HG02981 (cell line): ENCODE data around the gene LURAP1L.

Experiments used
- ATAC-seq: cut with Tn5 transposase; IDR thresholded peaks from one replicate; pipeline ENCODE4 v1.9.1; 2021; ENCODE audit warnings: mild to moderate bottlenecking, moderate library complexity; ENCODE audit not compliant: unreplicated experiment

Gene LURAP1L, protein sequence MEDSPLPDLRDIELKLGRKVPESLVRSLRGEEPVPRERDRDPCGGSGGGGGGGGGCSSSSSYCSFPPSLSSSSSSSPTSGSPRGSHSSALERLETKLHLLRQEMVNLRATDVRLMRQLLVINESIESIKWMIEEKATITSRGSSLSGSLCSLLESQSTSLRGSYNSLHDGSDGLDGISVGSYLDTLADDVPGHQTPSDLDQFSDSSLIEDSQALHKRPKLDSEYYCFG

DNA sequence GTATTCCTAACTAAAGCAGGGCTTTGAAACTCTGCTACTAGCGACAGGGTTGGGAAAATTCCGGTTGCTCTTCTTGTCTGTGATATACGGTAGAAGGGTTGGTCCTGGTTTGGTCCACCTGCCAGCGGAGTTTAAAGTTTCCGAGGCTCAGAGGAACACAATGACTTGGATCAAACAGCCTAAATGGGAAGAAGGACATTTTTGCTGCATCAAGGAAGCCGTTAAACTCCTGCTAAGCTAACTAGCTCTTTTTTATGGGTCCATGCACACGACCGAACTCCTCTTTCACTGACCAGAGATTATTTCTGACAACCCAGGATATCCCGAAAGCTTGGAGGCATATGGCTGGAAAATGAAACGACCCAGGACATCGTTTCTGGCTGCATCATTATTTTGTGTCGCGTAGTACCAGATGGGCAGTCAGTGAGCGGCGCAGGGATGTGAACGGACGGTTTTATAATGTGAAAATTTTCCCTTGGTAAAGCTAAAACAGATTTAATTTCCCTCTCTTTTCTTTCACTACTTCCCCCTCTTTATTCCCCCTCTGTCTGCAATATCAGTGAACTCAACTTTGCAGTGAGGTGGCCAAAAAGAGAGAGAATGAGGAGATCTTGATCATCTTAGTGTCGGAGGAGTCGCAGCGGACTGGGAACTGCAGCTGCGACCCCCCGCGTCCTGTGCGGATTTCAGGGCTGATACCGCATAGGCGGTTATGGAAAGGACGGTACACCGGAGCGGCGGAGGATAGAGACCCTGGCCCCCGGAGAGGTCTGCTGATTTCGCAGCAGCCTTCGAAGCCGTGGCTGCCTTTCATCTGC is at the start of gene LURAP1L:
Gene LURAP1L, plus strand, starts transcription at position 160 of the 818 bp plus-strand sequence. CDS start 696 bp downstream, outside the sequence.
- ATAC-seq: peak; percentile 3

DNA sequence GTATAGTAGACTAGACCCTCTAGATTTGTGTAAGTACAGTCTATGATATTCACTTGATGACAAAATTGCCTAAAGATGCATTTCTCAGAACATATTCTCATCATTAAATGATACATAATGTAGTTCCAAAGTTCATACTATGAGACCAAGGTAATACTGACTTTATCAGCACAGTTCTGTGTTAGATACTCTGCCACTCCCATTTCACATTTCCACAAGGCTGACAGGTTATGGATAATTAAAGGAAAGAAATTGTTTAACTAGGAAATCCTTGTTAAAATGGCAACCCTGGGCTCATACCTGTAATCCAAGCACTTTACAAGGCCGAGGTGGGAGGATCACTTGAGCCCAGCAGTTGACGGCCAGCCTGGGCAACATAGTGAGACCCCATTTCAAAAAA is 48.0 kb upstream of the LURAP1L start:
- no peak for ATAC-seq

DNA sequence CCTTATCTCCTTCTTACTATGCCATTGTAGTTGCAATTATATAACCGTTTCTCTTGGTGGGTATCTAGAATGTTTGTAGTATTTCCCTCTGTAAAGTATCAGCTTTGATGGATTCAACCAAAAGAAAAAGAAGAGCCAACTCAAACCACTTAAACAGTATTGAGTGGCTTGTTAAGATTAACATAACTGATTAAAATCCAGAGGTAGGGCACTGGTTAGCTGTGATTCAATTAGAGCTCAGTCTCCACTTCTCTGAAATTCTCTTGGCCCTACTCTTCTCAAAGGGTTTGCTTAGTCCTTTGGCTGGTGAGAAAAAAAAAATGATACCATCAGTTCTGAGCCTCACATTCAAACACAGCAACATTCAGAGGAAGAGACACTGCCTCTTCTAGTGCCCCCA is 44.6 kb upstream of the LURAP1L start:
- ATAC-seq: no peak

DNA sequence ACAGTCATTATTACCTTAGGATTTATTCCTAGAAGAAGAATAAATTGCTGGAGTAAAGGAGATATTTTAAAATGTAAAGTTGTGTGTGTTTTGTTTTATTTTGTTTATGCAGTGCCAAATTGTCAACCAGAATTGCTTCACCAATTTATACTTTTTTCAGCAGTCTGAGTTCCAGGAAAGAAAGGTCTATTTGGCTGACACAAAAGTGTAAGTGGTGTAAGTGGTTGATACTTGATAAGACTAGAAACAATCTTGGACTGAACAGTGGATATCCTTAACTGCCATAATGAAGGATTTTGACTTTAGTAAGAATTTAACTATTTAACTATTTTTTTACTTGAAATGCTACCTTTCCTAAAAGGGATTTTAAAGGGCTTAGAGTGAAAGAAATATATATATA is 43.9 kb upstream of the LURAP1L start:
- no peak for ATAC-seq

DNA sequence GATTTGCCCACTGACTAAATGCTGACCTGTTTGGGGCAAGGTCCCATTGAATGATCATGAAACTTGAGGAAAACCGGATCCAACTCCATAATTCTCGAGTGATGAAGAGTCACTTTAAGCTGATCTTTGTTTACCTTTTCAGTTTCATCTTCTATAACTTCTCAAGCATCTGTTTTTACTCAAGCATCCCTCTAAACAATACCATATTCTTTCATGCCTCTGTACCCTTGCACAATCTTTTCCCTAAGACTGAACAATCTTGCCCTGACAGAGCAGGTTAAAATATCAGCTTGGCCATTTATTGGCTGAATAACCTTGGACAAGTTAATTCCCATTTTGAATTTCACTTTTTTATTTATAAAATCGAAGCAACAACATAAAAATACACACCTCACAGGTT is 41.8 kb upstream of the LURAP1L start:
- no peak for ATAC-seq

DNA sequence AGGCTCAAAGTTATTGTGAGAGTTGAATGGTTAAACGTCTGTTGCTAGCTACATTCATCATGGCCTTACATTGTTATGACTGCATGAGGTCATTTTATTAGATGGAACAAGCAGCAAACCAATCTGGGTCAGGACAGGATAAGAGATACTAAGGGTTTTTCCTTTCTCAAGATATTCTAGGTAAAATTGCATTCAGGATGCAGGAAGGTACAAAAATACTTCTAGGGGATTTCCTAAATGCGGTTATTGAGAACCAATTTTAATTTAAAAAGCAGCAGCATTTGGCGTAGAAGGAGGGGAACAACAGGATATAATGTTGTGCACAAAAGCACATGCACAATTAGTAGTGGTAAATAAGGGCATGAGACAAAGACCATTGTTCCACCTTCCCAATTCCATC is 39.2 kb upstream of the LURAP1L start:
- no peak for ATAC-seq

DNA sequence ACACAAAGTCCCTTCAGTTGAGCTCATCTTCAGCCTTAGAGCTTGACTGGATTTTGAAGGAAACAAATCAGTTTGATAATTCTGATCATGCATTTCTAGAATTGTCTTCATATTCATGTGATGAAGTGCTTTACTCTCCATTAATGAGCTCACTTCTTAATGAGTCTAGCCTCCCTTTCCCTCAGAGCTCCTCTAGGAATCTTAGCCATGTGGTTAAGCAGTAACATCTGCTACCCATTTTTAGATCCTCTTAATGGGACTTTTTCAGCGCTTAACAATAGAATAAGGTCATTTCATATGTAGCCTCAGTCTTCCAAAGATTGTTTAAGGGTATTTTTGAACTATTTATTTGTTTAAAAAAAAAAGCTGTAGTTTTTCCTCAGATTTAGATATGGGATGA is 36.9 kb upstream of the LURAP1L start:
- no peak for ATAC-seq

DNA sequence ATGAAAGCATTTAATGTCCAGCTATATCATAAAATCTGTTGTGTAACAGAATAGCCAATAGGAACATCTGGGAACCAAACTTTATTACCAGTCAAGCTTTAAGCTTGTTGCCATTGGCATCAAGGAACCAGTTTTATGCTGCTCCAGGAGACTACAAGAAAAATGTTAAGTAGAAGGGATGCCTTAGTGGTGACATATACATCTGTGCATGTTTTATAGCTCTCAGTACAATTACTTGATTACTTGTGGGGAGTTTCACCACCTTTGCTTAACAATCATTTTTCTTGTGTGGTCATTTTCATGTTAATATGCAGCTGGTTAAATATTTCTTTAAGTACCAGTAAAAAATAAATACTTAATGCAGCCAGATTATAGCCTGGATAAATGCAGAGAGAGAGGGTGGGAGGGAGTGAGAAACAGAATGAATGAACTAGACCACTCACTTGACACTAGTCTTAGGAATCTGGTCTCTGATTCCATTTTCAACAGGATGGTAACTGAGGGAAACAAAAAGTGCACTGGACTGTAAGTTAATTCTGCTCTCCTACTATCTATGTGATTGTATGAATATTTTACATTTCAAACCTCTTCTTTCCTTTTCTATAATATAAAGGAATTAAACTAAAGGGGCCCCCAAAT is 35.7 kb upstream of the LURAP1L start:
- no peak for ATAC-seq

DNA sequence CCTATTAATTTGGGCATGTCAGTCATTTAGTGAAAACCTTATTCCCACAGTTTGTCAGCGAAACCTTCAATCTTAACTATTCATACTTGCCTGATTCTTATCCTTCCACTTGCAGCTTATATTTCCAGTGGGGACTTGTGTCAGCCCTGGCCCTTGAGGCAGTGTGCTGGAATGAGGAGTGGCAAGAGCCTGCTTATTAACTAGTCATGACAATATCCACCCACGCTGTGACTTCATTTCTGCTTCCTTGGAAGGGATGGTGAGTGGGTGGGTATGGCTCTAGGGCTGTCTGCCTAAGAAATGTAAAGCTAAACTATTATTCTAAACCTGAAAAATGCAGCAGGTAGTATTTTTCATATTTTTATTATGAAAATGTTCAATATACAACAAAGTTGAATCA is 34.0 kb upstream of the LURAP1L start:
- no peak for ATAC-seq

DNA sequence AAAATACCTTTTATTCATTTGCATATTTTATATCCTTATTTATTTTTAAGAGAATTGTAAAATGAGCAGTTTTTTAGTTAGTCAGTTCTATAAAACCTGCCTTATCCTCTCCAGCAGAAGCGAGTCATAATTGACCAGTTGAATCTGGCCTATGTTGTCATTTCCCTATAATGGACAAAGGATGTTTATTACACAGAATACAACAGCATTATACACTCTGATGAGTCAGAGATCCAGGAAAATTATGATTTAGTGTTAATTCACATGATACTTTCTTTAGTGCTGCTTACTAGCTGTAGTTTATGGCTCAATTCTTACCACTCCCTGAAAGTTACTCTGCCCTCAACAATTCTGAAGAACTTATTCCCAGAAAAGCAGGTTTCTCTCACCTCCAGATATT is 26.8 kb upstream of the LURAP1L start:
- no peak for ATAC-seq

DNA sequence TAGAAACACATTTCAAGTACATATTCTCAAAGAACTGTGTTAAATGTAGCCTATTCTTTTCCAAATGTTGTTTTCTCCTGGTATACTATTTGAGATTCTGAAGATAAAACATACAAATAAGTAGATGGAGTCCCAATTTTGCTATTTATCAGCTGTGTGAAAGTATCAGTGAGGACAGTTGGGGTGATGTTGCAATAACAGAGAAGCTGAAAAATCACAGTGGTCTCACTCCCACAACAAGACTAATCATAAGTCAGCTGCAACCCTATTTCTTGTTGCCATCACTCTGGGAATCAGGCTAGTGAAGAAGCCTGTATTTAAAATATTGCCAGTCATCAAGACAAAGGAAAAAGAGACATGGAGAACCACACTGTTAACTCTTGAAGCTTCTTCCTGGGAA is 25.9 kb upstream of the LURAP1L start:
- no peak for ATAC-seq

DNA sequence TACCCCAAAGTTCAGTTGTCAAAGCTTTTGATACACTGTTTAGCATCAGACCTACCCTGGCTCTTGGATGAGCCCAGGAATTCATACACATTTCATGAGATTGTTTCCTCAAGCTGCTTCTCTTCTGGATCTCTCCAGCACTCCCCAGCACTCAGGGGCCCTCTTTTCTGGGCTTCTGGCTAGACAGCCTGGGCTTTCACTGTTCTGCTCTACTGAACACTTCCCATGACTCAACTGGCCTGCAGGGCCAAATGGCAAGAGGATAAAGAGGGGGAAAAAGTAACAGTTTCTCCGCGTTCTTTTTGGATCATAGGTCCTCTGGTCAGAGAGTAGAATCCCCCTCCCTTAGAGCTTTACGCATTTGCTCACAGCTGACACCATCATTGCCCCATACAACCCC is 20.9 kb upstream of the LURAP1L start:
- ATAC-seq: no peak

DNA sequence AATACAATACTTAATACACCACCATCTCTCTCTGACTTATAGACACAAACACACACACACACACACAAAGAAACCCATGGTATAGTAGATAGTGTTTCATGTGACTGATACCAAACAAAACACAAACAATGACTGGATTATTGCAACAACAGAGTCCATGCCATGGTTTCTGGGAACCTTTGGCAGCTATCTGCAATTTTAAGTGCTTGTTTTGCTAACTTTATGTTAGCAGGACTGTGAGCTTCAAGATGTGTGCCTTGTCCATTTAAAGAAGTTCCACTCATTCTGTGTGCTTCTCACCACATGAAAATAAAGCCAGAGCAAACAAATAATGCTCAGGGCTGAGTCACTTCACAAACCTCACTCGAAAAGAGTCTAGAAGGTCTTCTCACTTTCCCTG is 15.1 kb upstream of the LURAP1L start:
- no peak for ATAC-seq

DNA sequence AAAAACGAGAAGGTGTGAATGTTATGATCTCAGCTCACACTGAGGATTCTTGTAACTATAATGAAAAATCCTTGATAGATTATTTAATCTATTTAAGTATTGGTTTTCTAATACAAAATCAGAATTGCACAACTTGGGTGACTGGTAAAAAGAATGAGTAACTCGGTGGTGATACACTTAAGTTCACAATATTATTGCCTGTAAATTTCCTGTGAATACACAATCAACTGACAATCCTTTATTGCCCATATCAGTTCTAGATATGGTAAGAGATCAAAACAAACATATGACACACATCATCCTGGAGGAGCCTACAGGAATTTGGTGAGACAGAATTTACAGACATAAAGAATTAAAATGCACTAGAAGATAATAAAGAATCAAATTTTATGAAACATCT is 14.1 kb upstream of the LURAP1L start:
- no peak for ATAC-seq

DNA sequence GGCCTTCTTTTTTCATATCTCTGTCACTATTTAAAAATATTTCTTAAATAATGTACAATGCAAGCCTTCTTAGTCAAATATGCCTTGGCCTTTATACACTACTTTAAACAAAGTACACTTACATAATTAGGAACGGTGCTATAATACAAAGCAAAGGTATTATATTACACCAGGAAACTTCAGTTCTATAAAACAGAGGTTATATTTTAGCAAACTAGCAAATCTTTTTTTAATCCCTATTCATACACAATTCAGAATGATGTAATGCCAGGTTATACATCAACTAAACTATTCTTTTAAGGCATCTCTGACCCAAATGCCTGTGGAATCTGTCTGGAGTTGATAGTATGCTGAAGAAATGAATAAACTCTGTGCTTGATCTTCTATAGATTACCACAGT is 10.7 kb upstream of the LURAP1L start:
- no peak for ATAC-seq

DNA sequence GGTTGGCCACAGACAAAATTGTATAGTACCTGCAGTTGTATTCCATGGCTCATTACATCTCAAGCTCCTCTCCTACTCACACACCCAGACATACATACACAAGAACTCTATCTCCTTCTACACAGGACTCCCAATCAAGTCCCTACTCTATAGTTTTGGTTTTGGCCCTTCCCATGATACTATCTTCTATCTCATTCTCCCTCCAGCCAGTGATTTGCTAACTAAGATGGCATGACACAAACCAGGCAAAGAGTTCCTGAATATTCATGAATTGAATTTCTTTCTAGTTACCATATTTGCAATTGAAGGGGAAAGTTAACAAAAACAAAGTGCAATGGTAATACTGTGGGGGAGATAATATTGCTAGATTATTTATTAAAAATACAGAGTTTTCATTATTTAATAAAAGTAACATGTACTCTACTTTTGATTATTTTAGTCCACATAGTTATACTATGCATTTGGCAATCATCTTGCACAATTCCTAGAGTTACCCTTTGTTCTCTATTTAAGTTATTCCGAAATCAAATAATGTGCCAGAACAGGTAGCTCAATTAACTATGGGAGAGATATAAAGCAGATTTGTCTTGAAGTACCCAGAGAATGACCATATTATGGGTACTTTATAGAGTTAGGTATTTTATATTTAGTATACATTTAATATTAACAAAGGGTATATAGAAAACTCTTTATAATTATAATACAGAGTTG is 9.6 kb upstream of the LURAP1L start:
- no peak for ATAC-seq

DNA sequence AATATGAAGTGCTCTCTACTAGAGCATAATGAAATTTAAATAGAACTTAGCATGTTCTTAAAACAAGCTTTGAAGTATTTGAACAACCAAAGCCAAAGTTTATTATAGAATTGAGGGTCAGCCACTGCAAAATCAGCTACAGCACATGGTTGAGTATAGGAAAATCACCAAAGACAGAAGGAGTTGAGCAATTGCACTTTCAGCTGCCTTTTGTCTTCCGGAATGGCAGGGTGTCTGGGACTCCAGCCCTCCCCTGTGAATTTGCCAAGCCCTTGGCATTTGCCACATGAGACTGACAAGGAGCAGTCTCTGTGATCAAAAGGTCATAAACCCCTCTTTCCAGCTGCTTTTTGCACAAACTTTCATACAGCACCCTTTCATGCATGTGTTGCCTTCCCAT is 8.5 kb upstream of the LURAP1L start:
- no peak for ATAC-seq

DNA sequence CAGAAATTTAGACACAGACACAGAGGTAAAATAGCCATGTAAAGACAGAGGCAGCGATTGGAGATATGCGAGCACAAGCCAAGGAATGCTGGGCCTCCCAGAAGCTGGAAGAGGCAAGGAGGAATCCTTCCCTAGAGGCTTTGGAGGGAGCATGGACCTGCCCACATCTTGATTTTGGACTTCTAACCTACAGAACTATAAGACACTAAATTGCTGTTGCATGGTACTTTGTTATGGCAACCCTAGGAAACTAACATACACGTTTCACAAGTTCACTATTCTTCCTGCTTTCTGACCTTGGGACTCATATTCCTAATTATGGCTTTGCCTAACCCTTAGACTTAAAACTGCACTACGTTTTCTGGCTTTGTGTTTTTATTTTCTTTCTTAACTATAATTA is 4.6 kb upstream of the LURAP1L start:
- ATAC-seq: no peak

DNA sequence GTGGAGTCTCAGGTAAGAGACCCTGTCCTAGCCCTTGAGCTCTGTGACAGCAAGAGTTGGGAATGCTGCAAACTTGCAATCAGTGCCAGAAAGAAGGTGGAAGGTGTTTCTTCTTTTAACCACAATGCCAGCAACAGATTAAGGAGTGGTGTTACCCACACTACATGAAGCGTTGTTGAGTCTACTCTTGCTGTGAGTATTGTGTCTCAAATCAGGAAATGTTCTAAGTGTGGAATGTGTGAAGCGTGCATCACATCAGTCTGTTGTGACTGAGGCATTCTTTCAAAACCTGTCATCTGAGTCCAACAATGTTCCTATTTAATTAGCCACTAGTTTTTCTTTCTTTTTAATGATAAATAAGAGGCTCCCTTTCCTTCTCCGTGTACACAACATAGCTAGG is 2.9 kb upstream of the LURAP1L start:
- no peak for ATAC-seq

DNA sequence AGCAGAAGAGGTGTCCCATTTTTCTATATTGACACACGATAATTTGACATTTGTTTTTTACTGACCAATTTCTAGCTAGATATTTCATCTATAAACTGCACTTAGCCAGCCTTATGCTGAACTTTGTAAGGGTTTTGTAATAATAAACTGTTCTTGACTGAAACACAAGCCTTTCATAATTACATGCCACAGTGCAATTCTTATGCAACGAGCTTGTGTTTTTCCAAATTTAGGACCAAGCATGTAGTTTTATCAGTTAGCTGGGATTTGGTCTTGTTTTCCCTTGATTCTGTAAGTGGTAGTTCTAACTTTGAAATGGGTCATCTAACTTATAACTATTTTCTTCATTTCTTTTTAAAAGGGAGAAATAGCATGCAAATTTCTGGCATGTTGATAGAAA is 1.3 kb upstream of the LURAP1L start:
- ATAC-seq: no peak

DNA sequence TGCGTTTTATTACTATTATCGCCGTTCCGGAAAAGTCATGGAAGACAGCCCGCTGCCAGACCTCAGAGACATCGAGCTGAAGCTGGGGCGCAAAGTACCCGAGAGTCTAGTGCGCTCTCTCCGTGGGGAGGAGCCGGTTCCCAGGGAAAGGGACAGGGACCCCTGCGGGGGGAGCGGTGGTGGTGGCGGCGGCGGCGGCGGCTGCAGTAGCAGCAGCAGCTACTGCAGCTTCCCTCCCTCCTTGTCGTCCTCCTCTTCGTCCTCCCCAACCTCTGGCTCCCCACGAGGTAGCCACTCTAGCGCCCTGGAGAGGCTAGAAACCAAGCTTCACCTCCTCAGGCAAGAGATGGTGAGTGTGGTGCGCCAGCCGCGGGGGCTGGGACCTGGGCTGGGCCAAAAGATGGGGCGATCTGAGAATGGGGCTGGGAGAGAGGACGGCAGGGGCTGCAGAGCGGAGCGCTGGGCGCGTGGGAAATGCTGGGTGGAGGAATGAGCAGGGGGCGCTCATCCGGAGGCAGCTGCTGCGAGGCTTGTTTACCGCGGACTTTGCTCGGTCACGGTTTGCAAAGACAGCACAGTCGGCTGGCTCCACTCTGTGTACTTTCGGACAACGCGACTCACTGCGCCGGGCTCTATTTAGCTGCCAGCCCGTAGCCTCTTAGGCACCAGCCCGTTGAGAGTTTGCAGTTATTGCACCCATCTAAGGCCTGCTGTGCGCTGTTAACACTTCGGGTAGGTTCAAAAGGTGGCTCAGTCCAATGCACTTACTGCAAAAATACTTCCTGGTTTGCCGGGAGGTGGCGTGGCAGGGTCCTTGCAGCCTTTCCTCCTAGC is 1.1 kb downstream of the LURAP1L start:
- ATAC-seq: peak; percentile 68
